HG03196 (cell line): ENCODE data around the gene TAF6L.
"Not testable (repeated sequence)": the region's sequence is repeated elsewhere in the genome, so short reads cannot be mapped to it uniquely, and the experiment has no call there.

Experiments
- ATAC-seq: cut with Tn5 transposase; IDR thresholded peaks from one replicate; pipeline ENCODE4 v1.9.1; 2021; ENCODE audit not compliant: unreplicated experiment

Gene TAF6L

GRCh38 chr11:62805076-62805892 is 34.1 kb downstream of the TAF6L start, which contains the start of gene NXF1:
NXF1 (minus strand) TSS chr11:62805440; CDS start chr11:62805356, 84 bp downstream.
- ATAC-seq, result peak; percentile 81

DNA sequence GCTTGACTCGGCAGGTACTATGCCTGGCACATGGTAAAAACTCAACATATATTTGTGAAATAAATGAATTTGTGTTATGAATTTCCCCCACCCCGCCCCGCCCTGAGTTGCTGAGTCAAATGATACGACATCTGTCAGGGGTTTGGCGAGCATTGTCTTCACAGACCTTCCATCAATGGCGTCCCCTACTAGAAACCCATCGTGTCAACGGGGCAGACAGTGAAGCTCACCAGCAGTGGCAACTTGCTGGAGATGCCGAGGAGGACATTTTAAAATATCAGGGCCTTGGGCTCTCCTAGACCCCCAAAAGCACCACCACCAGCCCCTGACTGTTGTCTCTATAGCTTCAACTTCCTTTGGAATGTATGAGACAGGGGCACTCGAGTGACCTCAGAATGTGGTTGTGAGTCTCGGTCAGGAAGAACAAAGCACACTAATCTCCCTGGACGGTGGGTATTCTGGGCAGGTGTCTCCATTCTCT is 34.8 kb downstream of the TAF6L start:
- no peak for ATAC-seq

DNA sequence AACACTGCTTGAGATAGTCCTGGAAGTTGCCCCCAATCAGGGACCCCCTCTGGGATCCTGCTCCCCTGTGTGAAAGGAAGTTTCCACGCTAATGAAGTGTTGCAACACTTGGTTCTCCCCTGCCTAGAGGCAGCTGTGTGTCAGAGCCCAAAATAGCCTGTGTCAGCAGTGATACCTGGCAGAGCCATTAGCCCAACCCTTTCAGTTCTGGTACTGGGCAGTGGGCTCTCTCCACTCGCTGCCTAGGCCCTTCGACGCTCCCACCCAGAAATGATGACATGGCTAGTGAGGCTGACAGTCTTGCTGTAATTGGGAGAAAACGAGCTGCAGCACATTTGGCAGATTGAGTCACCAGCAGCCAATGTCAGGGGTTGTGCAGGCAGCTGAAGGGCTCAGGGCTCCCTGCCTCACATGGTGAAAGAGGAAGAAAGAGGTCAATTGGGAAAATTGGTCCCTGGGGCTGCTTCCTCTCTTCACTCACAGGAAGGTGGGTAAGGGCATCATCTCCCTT is 35.5 kb downstream of the TAF6L start:
- no peak for ATAC-seq

- ATAC-seq, result no peak
Observed at GRCh38 chr11:62810748-62811147, 39.6 kb downstream of the TAF6L start.

- no peak for ATAC-seq
Observed at GRCh38 chr11:62811659-62812058, 40.5 kb downstream of the TAF6L start.

GRCh38 chr11:62816557-62816956 is 45.4 kb downstream of the TAF6L start:
- ATAC-seq, result no peak

GRCh38 chr11:62817129-62817528 is 45.9 kb downstream of the TAF6L start:
- ATAC-seq, result no peak

DNA sequence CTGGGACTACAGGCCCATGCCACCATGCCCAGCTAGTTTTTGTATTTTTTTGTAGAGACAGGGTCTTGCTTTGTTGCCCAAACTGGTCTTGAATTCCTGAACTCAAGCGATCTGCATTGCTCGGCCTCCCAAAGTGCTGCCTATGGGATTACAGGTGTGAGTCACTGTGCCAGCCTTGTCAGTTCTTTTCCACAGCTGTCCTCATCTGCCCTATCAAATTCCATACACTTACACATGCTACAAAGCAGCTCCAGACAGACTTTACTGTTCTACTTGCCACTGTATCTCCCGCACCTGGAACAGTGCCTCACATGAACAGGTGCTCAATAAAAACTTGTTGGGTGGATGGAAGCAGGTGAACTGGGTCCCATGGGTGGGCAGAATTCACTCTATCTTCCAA is 52.5 kb downstream of the TAF6L start:
- ATAC-seq, result no peak

GRCh38 chr11:62828130-62828529 is 56.9 kb downstream of the TAF6L start:
- not testable (repeated sequence) for ATAC-seq

DNA sequence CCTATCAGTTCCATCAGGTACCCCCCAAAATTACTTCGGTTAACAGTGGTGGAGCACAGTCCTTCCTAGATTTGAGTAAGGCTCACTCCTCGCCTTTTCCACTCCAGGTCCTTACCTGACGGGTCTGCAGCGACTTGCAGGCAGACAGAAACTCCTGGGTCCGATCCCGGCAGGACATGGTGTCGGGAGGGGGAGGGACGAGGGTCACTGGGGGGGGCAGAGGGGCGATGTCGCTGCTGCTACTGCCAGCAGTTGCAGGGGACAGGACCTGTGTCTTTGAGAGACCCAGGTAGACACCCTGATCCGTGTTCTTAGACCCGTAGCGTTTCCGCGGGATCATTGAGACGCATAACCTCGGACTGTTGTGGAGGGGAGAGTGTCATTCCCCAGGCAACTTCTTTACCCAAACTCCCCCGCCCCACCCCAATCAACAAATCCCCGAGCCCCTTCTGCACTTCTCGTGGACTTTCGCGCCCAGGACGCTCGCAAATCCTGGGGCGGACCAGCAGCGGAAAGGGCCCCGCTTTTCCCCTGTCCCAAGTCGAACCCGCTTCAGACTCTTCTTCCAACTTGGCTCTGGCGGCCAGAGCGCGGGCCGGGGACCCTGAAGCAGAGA is 59.8 kb downstream of the TAF6L start:
- ATAC-seq, result no peak

DNA sequence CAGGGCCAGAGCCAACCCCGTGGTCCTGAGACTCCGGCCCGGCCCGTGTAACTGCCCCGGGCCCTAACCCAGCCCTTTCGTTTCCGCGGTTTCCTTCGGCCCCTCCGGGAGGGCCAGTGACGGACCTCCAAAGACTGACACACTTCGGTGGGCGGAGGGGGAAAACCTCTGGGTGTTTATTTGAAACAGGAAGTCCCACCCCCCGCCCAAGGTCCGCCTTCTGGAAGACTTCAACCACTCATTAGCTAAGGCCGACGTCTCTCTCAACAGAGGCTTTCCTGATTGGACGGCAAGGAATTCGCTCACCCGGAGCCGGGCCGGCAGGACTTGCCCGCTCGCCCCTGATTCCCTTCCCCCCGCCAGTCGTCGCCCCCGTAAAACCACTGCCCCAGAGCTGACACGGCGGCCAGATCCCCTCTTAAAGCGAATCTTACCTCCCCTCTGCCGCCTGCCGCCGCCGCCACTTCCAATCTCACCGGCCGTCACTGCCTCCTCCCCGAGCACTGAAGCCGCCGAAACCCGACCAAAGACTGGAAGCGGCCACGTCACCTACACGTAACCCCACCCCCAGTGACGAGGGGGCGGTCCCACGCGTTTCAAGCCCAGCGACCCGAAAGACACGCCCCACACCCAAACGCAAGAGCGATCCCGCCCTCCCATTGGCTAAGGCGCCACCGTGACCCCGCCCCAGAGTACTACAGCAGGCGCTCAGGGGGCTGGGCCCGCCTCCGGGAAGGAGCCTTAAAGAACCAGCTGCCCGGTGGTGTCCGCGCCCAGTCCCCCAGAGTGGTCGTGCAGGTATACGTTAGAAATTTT is 60.5 kb downstream of the TAF6L start, which contains the start of gene STX5:
Gene STX5 (minus strand): TSS at position 532 of the 816 bp plus-strand sequence. CDS start 808 bp downstream, outside the sequence.
- peak; percentile 75 for ATAC-seq

DNA sequence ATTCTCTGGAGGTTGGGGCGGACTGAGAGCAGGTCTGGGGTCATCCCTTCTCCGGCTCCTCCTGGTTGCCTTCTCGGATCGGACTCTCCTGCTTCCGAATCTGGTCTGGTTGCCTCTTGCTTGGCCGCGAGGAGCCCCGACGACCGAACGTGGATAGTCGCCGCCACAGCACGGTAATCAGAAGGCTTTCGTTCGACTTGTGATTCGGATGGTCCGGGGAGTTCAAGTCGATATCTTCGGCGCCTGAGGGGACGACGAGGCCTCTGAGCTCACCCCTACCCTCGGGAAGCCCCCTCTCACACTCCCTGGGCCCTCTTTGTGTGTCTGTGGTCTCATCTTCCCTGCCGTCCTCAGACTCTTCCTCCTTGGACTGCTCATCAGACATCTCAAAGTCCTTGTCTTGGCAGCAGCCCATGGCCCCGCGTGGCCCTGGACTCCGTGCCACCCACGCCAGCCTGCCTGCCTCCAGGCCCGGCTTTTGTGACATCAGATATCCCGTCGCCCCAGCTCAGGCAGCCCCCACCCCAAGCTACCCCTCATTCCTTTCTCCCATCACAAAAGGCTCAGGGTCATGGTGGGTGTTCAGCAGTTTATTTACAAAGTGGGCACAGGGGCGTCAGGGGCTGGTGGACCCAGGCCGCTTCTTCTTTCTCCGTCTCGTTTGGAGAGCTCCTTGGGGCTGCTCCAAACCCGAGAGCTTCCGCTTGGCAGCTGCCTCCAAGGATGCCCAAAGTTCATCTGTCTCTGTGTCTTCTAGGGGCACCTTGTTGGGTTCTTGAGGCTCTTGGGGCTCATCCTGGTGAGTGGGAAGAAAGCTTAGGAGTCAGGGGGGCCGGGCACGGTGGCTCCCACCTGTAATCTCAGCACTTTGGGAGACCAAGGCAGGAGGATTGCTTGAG is 61.4 kb downstream of the TAF6L start, which contains the start of gene TEX54:
Gene TEX54 (minus strand): TSS at position 506 of the 899 bp plus-strand sequence.
- ATAC-seq, result no peak

DNA sequence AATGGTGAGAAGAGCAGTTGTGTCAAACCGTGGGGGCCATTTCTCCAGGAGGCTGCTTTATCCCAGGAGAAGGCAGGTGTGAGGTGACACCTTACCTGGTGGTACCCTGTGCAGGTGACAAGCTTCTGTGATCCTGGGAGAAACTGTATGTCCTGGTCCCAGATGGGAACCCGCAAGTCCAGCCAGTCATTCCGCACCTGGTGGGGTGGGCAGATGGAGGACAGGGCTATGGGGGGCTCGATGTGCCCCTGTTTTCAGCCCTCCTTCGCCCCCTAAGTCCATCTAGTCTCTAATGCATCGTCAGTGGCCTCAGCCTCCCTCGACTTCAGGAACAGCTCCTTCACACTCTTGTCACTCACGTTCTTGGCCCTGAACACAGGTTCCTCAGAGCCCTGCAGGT is 64.1 kb downstream of the TAF6L start:
- ATAC-seq, result no peak
